ENCODE measurements around the gene EPM2A. TPM values are rescaled to one million over a fixed set of nuclear protein-coding genes. Genes with fewer than 3 reads are reported as not detected.

EPM2A gene
- polyA plus RNA-seq, 1 donor from 2014 or later, result 15.4 TPM

DNA sequence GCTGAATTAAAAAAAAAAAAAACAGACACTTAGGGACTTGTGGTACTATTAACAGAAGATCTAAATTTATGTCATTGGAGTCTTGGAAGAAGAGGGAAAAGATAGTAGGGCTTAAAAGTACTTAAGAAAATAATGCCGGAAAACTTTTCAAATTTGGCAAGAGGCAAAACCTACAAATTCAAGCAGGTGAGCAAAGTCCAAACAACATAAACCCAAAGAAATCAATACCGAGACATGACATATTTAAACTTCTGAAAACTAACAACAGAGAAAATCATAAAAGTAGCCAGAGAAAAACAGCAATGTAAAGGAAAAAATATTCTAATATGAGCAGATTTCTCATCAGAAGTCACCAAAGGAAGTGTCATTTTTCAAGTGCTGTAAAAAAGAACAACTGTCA, 44.4 kb downstream of the EPM2A start:
- no peak overlapping the region for H3K9ac ChIP-seq (ENCODE audit: low read length)
- H3K27me3 ChIP-seq (ENCODE audit: insufficient read depth, low read depth, low read length), result no peaks in the 10 kb centered on the region
- H3K9me3 ChIP-seq (ENCODE audit: low read length), result no peaks in the 10 kb centered on the region
- H3K9me2 ChIP-seq (ENCODE audit: insufficient read depth, low read length), result no peaks in the 10 kb centered on the region
- no peaks in the 10 kb centered on the region for H3K79me2 ChIP-seq (replicated peaks; ENCODE audit: insufficient read depth, low read length)
- no peak overlapping the region for H3K4me2 ChIP-seq (ENCODE audit: low read length)
- H2AFZ ChIP-seq (ENCODE audit: low read depth, low read length), result no peak overlapping the region
- H3K27ac ChIP-seq (ENCODE audit: low read length), result no peak overlapping the region
- H3K36me3 ChIP-seq (ENCODE audit: insufficient read depth, low read length), result no peaks in the 10 kb centered on the region
- no peak for TF ChIP-seq MXI1 (conservative IDR thresholded peaks at IDR 0.05; ENCODE audit: poor library complexity, severe bottlenecking)
- H3K4me3 ChIP-seq (ENCODE audit: low read length), result no peak overlapping the region
- H3F3A ChIP-seq (ENCODE audit: insufficient read depth, low read length, poor library complexity, severe bottlenecking), result no peaks in the 10 kb centered on the region
- H4K20me1 ChIP-seq (ENCODE audit: insufficient read depth), result no peaks in the 10 kb centered on the region

DNA sequence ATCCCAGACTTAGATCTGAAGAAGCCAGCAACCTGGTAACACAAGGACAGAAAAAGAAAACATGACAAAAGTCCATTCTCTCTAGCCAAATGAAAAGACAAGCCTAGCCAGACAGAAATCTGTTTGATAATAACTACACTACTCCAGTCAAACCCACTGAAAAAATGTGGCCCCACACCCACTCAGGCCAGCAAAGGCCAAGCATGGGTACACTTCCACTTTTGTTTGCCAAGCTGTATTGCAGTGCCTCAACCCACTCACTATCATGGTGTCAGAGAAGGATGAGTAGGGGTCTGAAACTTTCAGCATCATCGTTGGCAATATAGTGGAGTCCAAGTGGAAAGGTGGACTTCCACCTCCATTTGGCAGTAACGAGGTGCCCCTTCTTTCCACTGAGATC, 45.8 kb downstream of the EPM2A start:
- no peak overlapping the region for H2AFZ ChIP-seq (ENCODE audit: low read depth, low read length)
- H3F3A ChIP-seq (ENCODE audit: insufficient read depth, low read length, poor library complexity, severe bottlenecking), result no peaks in the 10 kb centered on the region
- H3K27ac ChIP-seq (ENCODE audit: low read length), result no peak overlapping the region
- H3K79me2 ChIP-seq (replicated peaks; ENCODE audit: insufficient read depth, low read length), result no peaks in the 10 kb centered on the region
- H3K4me3 ChIP-seq (ENCODE audit: low read length), result no peak overlapping the region
- H3K9me2 ChIP-seq (ENCODE audit: insufficient read depth, low read length), result no peaks in the 10 kb centered on the region
- H3K9me3 ChIP-seq (ENCODE audit: low read length), result no peaks in the 10 kb centered on the region
- no peak for TF ChIP-seq RAD21 (conservative IDR thresholded peaks at IDR 0.05)
- H3K27me3 ChIP-seq (ENCODE audit: insufficient read depth, low read depth, low read length), result no peaks in the 10 kb centered on the region
- H4K20me1 ChIP-seq (ENCODE audit: insufficient read depth), result no peaks in the 10 kb centered on the region
- no peaks in the 10 kb centered on the region for H3K36me3 ChIP-seq (ENCODE audit: insufficient read depth, low read length)
- H3K4me2 ChIP-seq (ENCODE audit: low read length), result no peak overlapping the region
- no peak overlapping the region for H3K9ac ChIP-seq (ENCODE audit: low read length)

DNA sequence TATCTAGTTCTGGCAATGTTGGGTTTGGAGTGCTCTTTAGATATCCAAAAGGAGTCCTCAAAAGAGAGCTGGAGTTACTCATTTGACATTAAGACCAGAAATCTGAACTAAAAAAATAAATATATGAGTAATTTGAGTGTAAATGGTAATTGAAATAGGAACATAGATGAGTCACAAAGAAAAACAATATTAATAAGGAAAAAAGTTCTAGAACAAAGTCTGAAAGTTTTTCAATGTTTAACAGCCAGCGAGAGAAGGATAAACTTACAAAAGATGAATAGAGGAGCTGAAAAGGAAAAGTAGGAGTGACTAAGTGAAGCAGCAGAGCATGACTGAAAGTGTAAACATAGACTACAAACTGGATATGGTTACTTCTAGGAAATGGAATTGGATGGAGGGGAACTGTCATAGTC, 46.8 kb downstream of the EPM2A start:
- Histone ChIP-seq H3K27me3 (ENCODE audit: insufficient read depth, low read depth, low read length) (no peaks in the 10 kb centered on the region), H3K9ac (ENCODE audit: low read length) (no peak overlapping the region), H3K4me2 (ENCODE audit: low read length) (no peak overlapping the region)

More for the DNA sequence above, 46.8 kb downstream of the EPM2A start:
- no peaks in the 10 kb centered on the region for H4K20me1 ChIP-seq (ENCODE audit: insufficient read depth)
- H3K9me2 ChIP-seq (ENCODE audit: insufficient read depth, low read length), result no peaks in the 10 kb centered on the region
- no peak overlapping the region for H3K27ac ChIP-seq (ENCODE audit: low read length)
- TF ChIP-seq RAD21 (conservative IDR thresholded peaks at IDR 0.05) (no peak), EP300 (conservative IDR thresholded peaks at IDR 0.05; ENCODE audit: poor library complexity, severe bottlenecking) (no peak), POLR2AphosphoS5 (IDR thresholded peaks at IDR 0.05) (no peak), SMC3 (conservative IDR thresholded peaks at IDR 0.05; ENCODE audit: poor library complexity) (no peak), MXI1 (conservative IDR thresholded peaks at IDR 0.05; ENCODE audit: poor library complexity, severe bottlenecking) (no peak), TAF1 (IDR thresholded peaks at IDR 0.05; ENCODE audit: low read depth) (no peak), EZH2 (IDR thresholded peaks at IDR 0.05; ENCODE audit: borderline replicate concordance, insufficient read depth, low read length, poor library complexity, severe bottlenecking) (no peak)
- TF ChIP-seq, protein P1, sequence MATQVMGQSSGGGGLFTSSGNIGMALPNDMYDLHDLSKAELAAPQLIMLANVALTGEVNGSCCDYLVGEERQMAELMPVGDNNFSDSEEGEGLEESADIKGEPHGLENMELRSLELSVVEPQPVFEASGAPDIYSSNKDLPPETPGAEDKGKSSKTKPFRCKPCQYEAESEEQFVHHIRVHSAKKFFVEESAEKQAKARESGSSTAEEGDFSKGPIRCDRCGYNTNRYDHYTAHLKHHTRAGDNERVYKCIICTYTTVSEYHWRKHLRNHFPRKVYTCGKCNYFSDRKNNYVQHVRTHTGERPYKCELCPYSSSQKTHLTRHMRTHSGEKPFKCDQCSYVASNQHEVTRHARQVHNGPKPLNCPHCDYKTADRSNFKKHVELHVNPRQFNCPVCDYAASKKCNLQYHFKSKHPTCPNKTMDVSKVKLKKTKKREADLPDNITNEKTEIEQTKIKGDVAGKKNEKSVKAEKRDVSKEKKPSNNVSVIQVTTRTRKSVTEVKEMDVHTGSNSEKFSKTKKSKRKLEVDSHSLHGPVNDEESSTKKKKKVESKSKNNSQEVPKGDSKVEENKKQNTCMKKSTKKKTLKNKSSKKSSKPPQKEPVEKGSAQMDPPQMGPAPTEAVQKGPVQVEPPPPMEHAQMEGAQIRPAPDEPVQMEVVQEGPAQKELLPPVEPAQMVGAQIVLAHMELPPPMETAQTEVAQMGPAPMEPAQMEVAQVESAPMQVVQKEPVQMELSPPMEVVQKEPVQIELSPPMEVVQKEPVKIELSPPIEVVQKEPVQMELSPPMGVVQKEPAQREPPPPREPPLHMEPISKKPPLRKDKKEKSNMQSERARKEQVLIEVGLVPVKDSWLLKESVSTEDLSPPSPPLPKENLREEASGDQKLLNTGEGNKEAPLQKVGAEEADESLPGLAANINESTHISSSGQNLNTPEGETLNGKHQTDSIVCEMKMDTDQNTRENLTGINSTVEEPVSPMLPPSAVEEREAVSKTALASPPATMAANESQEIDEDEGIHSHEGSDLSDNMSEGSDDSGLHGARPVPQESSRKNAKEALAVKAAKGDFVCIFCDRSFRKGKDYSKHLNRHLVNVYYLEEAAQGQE (IDR thresholded peaks at IDR 0.05; ENCODE audit: borderline replicate concordance), result no peak
- TF ChIP-seq, protein P2, sequence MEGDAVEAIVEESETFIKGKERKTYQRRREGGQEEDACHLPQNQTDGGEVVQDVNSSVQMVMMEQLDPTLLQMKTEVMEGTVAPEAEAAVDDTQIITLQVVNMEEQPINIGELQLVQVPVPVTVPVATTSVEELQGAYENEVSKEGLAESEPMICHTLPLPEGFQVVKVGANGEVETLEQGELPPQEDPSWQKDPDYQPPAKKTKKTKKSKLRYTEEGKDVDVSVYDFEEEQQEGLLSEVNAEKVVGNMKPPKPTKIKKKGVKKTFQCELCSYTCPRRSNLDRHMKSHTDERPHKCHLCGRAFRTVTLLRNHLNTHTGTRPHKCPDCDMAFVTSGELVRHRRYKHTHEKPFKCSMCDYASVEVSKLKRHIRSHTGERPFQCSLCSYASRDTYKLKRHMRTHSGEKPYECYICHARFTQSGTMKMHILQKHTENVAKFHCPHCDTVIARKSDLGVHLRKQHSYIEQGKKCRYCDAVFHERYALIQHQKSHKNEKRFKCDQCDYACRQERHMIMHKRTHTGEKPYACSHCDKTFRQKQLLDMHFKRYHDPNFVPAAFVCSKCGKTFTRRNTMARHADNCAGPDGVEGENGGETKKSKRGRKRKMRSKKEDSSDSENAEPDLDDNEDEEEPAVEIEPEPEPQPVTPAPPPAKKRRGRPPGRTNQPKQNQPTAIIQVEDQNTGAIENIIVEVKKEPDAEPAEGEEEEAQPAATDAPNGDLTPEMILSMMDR (IDR thresholded peaks at IDR 0.05; ENCODE audit: poor library complexity, severe bottlenecking), result no peak
- H3K79me2 ChIP-seq (replicated peaks; ENCODE audit: insufficient read depth, low read length), result no peaks in the 10 kb centered on the region
- H3F3A ChIP-seq (ENCODE audit: insufficient read depth, low read length, poor library complexity, severe bottlenecking), result no peaks in the 10 kb centered on the region
- H2AFZ ChIP-seq (ENCODE audit: low read depth, low read length), result no peak overlapping the region
- no peaks in the 10 kb centered on the region for H3K9me3 ChIP-seq (ENCODE audit: low read length)
- H3K4me3 ChIP-seq (ENCODE audit: low read length), result no peak overlapping the region
- no peaks in the 10 kb centered on the region for H3K36me3 ChIP-seq (ENCODE audit: insufficient read depth, low read length)
